ENCODE data around the gene STRN.
"Not testable (repeated sequence)": the region's sequence is repeated elsewhere in the genome, so short reads cannot be mapped to it uniquely, and the experiment has no call there.

STRN gene

DNA sequence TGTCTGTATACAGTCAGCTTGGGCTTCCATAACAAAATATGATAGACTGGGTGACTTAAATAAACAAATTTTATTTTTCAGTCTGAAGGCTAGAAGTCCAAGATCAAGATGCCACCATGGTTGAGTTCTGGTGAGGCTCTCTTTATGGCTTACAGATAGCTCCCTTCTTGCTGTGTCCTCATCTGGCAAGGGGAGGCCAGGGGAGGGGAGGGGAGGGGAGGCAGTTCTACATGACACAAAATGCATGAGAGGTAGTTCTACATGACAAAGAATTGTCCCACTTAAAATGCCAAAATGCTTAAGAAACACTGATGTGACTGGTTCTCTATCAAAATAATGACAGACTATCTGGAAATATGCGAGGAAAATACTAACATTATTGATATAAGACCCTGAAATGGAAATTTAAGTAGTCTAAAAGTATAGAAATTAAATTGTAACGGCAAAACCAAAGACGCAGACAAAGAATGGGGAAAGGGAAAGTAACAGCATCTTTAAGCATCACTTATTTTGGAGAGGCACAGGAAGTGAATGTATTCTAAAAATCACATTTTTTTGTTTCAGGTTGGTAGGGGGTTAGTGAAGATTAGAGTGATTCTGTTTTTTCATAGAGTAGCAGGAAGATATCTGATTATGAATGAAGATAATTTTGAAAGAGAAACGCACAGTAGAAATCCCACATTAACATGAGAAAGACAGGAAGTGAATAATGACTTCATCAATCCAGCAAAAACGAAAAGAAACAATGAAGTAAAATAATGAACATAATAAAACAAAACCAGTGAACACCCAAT is 131.4 kb downstream of the STRN start:
- no peak for DNase-seq (ENCODE audit: low read depth)

DNA sequence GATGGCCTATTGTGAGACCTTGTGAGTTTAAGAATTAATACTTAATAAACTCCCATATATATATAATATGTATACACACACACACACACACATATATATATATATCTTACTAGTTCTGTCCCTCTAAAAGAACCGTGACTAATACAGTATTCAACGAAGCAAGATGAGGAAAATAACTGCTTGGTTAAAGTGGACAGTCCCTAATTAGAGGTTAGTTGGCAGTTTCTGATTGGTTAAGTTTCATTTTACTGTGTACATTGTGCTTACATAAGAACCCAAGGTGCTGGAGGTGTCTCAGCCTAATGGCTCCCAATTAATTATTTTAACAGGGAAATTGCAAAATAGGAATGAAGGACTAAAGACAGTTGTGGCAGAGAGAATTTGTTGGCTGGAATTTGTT is 132.1 kb downstream of the STRN start:
- DNase-seq (ENCODE audit: low read depth): no peak

DNA sequence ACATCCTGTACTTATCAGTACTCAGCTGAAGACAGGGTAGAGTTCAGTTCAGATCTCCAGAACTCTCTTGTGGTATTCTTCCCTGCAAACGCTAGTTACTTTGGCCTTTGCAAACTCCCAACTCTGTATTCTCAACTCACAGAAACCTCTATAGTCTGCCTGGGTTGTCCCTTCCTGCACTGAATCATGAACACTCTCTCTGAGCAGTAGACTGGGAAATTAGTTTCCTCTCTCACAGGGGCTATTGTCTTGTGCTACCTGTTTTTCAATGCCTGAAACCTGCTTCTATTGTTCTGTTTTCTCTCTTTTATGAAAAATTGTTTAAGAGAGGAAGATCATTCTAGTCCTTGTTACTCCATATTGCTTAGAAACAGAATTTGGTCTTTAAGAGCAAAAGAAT is 135.2 kb downstream of the STRN start:
- no peak for DNase-seq (ENCODE audit: low read depth)

DNA sequence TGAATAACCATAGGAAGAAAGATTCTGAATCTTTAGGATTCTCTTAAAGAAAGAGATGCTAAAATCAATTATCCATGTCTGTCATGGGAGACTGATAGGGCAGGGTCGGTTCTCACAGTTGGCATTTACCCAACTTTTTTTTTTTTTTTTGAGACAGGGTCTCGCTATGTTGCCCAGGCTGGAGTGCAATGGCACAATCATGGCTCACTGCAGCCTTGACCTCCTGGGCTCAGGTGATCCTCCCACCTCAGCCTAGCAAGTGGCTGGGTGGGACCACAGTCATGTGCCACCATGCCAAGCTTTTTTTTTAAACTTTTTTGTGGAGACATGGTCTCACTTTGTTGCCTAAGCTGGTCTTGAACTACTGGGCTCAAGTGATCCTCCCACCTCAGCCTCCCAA is 141.7 kb downstream of the STRN start:
- DNase-seq (ENCODE audit: low read depth): not testable (repeated sequence)

DNA sequence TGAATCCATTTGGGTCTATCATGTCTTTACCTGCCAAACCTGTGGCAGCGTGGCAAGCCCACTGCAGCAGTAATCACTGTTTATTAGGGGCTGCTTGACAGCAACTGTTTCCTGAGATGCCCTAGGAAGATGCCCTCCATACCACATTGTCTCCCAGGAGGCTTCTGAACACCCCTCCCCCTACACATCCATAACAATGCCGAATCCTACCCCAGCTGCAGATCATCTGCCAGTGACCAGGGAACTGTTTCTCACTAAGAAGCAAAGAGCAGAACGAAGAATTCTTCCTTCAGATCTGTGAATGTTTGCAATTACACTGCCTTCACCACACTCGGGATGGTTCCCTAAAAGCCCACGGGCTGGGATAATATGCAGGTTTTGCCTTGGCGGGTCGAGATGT is 142.1 kb downstream of the STRN start:
- no peak for DNase-seq (ENCODE audit: low read depth)

DNA sequence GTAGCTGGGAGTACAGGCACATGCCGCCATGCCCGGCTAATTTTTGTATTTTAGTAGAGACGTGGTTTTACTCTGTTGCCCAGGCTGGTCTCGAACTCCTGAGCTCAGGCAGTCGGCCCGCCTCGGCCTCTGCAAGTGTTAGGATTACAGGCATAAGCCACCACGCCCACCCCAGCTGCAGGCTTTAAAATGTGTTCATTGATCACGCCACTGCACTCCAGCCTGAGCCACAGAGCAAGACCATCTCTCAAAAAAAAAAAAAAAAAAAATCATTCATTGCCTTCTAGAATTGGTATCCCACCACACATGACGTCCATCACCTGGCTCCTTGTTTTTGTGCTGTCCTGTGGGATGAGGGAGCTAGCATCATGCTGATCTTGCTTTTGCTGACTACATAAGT is 142.5 kb downstream of the STRN start:
- DNase-seq (ENCODE audit: low read depth): no peak

DNA sequence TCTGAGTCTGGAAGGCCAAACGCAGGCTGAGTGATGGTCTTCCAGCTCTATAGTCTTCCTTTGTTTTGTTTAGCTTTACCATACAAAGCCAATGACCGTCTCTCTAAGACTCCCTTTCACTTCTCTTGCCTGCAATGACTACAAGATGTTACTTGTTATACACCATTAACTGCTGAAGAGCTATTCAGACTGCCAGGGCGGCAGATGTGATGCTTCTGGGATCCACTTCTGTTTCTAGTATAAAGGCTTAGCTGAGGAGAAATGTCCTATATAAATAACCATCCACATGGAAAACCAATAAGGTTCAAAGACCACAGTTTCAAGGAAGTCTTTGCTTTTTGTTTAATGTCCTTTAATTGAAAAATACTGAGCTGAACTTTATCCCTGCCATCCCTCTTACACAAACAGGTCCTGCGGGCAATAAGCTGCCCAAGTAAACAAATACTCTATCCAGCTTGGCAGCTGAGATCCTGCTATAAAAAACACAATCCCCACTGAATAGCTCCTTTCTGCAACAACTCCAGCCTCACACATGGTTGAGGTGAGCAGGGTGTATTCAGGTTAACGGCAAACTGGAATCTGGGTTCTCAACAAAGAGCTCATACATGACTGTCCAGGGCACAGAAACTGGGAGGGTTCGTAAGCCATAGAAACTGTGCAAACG is 145.3 kb downstream of the STRN start:
- no peak for DNase-seq (ENCODE audit: low read depth)

DNA sequence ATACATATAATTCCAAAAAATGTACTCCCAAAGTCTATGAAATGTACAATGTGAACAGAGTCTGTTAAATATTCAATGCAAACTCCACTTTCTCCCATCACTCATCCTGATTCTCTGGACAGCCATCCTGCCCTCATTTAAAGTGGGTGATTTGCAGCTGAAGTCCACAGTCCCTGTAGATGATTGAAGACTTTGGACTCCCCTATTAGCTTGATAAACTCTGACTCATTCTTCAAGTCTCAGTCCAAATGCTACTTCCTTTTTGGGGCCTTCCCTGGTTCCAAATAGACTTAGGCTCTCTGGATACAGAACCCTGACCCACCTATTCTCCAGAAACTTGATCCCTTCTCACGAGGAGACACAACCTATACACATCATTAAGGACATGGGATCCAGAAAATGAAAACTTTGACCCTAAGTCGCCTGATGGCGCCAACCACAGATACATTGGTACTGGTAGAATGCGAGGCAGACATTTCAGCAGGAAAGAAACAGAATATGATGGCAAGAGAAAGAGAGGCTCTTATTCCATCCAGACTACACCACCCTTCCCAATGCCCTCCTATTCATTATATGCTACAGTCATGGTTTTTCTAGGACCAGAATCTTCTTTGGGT is 147.1 kb downstream of the STRN start:
- DNase-seq (ENCODE audit: low read depth): no peak

DNA sequence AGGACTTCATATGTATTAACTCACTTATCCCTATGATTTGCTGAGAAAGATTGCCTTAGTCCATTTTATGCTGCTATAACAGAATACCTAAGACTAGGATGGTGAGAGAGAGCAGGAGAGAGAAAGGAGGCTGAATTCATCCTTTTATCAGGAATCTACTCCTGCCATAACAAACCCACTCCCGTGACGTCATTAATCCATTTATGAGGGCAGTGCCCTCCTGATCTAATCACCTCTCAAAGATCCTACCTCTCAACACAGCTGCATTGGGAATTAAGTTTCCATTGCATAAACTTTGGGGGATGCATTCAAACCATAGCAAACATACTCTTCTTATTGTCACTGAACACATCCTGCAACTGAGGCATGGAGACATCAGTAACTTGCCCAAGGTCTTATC is 147.8 kb downstream of the STRN start:
- no peak for DNase-seq (ENCODE audit: low read depth)

DNA sequence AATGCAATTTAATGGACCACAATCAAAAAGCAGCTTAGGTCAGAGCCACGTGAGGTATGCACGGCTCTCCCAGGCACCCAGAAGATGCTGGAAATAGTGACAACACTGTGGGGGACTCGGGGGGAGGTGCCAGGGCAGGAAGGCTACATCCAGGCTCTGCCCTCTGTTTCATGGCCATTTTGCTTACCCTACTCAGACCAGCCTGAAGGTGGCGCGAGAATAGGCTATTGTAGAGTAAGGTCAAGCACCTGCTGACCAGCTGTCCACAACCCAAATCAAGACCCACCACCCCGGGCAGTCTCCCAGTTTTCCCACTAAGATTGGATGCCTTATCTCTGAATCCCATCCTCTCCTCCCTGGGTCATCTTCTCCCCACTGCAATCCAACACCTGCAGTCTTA is 154.1 kb downstream of the STRN start:
- DNase-seq (ENCODE audit: low read depth): no peak

DNA sequence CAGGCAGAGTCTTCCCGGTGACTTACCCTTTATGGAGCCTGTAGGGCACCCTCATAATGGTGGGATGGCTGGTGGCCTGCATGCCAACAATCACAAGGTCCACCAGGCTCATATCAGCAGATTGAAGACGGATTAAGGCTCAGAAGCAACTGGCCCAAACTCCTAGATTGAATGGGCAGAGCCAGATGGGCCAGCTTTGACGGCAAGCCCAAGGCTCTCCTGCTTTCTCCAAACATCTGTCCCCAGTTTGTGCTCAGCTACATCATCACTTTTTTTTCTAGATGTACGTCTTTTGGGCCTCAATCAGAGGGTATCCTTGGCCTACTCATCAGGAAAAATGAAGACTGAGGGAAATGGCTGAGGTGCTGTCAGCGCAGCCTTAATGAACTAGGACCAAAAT is 155.3 kb downstream of the STRN start:
- no peak for DNase-seq (ENCODE audit: low read depth)

DNA sequence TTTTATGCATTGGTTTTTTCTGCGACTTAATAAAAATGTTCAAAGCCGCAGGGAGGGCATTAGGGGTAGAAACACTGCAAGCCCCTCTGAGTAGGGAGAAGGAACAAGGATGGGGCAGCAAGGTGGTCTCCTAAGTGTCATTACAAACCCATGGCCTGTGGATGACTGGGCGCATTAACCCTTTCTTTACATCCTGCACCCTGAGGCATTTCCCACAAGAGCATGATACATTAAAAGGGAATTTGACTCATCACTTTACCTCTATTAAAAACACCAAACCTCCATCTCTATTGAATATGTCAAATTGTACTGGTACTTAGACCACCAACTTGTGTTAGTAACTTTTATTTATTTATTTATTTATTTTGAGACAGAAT is 157.3 kb downstream of the STRN start:
- DNase-seq (ENCODE audit: low read depth): no peak

DNA sequence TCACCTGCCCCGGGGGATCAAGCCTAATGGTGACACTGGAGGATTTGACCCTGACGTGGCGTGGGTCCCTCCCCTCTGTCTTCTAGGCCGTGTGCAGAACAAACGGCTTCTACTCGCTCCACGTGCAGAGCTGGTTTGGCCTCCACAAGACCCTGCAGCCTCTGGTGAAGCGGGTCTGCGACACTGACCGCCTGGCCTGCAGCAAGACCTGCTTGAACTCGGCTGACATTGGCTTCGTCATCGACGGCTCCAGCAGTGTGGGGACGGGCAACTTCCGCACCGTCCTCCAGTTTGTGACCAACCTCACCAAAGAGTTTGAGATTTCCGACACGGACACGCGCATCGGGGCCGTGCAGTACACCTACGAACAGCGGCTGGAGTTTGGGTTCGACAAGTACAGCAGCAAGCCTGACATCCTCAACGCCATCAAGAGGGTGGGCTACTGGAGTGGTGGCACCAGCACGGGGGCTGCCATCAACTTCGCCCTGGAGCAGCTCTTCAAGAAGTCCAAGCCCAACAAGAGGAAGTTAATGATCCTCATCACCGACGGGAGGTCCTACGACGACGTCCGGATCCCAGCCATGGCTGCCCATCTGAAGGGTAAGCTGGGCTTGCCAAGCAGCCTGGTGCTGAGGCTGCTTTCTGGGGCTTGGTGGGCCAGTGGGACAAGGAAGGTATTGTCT is 157.8 kb downstream of the STRN start:
- no peak for DNase-seq (ENCODE audit: low read depth)

DNA sequence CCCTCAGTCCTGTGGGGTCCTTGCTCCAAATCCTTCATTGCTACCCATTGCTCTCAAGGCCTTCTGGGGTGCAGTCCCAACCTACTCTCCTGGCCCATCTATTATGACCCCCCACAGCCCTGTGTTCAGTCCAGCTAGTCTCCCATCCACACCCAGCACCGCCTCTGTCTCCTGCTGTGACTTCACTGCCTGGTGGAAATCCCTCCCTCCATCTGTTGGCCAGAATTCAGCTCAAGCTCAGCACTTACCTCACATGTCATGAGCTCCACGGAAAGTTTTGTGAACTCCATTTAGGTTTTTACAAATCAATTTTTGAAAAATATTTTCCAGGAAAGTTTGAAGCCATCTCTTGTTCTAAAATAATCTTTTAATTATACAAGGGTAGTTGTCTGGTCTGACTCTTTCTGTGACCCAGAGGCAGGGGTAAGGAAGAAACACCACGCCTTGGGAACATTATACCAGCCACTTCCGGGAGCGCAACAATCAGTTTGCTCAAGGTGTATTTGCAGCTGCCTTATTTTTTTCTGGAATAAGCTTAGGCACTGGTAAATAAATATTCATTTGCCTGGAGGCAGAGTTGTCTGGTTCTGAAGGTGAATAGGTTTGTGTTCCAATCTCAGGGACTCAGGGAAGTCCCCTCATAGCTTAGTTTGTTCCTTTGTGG is 159.0 kb downstream of the STRN start:
- no peak for DNase-seq (ENCODE audit: low read depth)

DNA sequence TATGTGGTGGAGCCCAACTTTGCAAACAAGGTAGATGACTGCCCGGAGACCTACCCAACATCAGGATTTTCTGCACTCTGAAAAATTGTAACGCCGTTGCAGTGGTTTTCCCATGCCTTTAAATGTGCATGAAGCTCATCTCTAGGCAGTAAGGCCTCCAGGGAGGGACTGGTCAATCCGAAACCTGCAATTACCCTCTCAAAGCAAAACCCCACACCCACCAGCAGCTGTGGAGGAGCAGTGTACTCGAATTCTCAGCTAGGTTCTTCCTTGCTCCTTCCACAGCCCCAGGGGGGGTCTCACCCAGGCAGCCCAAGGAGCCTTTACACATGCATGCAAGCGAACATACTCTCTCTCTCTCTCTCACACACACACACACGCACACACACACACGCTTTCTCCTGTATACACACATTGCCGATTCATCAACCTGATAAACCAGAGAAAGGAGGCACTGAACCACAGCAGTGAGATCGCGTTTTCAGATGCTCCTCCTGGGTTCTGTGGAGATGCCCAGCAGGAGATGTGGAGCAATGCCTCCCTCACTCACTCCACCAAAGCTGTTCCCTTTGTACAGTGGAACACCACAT is 160.6 kb downstream of the STRN start:
- DNase-seq (ENCODE audit: low read depth): no peak

DNA sequence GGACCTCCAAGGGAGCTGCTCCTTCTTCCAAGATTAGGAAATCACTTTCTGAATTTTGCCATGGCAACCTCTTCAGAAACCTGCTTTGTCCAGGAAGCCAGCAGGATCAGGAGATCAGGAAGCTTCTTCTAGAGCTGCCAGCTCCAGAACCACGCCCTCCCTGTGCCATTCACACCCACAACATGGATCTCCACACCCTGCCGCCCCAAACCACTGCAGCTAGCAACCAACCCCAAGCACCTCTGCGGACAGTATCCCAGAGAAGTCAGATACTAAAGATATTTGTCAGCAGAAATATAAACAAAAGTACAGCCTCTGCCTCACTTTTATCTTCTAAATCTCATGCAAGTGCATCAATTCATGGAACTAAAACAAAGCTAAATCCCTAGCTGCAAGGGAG is 163.4 kb downstream of the STRN start:
- no peak for DNase-seq (ENCODE audit: low read depth)

DNA sequence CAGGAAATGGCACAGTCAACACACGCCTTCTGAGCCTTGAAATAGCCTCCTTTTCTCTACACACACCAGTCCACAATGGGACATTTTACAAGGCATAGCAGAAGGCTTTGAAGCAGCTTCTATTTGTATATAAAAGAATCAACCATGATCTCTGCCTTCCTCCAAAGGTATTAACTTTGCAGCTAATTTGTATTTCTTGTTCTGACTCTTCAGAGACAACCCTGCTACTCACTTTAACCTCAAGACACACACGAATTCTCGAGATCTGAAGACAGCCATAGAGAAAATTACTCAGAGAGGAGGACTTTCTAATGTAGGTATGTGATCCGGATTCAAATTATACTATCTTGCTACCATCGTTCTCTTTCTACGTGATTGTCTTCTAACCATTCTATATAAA is 165.2 kb downstream of the STRN start:
- no peak for DNase-seq (ENCODE audit: low read depth)

DNA sequence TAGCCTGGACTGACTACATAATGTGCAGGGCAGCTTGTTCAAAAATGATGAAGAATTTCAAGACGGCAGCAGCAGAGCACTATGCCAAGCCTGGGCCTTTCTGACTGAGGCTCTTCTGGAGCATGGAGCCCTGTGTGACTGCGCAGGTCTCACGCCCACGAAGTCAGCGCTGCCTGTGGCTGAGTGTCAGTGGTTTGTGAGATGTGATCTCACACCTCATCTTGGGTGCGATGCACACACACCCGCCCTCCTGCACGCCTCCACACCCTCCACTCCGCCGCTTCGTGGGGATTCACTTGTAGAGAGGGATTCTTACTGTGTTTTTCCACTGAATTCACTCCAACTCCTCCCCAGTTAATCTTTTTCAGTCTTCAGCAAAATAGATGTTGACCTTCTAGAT is 166.0 kb downstream of the STRN start:
- no peak for DNase-seq (ENCODE audit: low read depth)

DNA sequence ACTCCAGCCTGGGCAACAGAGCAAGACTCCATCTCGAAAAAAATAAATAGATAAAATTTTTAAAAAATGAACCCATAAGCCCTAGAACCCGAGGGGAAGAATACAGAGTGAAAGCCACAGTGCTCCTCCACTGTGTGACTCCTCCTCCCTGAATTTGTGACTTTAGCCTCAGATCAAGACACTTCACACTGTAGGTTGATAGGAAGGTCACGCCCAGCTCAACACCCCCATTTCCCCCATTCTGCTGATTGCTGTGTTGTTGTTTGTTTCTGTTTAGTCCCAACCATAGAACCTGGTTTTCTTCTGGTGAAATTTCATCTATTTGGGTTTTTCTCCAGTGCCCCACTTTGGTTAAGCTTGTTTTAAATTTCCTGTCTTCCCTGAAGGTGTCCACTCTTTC is 167.6 kb downstream of the STRN start:
- no peak for DNase-seq (ENCODE audit: low read depth)

DNA sequence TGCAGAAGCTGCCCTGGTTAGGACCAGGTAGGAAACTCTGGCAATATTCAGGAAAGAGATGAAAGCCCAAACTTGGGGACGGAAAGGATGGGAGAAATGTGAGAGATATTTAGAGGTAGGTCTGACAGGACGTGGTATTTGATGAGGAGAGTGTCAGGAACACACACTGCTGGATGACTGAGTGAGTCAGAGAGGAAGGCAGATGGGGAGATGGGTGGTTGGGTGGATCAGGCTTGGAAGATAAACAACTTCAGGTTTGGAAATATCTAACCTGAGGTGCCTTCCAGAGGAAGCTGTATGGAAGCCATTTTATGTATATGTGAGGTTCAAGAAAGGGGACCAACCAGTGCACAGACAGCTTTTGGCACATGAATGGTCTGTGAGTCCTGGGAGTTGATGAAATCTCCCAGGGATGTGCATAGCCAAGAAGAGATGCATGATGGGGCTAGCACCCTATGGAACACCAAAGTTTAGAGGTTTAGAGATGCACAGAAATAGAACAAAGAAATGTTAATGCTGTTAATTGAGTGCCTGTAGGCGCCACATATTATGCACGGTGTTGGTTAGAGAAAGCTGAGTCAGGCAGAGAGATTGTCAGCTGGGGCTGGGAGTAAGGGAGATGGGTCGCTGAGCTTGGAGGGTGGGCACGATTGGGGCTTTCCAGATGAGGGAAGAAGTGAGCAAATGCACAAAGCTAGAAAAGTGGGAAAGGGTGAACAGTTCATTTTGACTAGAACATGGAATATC is 168.8 kb downstream of the STRN start:
- DNase-seq (ENCODE audit: low read depth): no peak

All from CMK (cell line).